Measurements from ENCODE around the gene RAVER2.

GRCh38 chr1:64880449-64880848, 135.6 kb downstream of the RAVER2 start:
- no peak for TF ChIP-seq CTCF (conservative IDR thresholded peaks at IDR 0.05; ENCODE audit: low read depth in 2 of 2)
- TF ChIP-seq EZH2phosphoT487 (IDR thresholded peaks at IDR 0.05; ENCODE audit: unreplicated experiment) = no peak
- no peak for TF ChIP-seq ZNF462 (CRISPR knock-in tag; IDR thresholded peaks at IDR 0.05)
- no peak for TF ChIP-seq POLR2AphosphoS5 (IDR thresholded peaks at IDR 0.05; ENCODE audit: low read depth)
- TF ChIP-seq ZNF114 (CRISPR knock-in tag; IDR thresholded peaks at IDR 0.05) = no peak
- TF ChIP-seq EZH2 (IDR thresholded peaks at IDR 0.05; ENCODE audit: low read depth, unreplicated experiment) = no peak
- TF ChIP-seq REST (IDR thresholded peaks at IDR 0.05; ENCODE audit: unreplicated experiment) = no peak
- no peak for TF ChIP-seq CREB1 (CRISPR knock-in tag; IDR thresholded peaks at IDR 0.05; ENCODE audit: low read depth)
- TF ChIP-seq ETS1 (IDR thresholded peaks at IDR 0.05) = no peak

All from GM23338 (cell line).